Breast epithelium (tissue), 4 donors: ENCODE data around the gene NTRK2. TPM values are rescaled to one million over a fixed set of nuclear protein-coding genes. Genes with fewer than 3 reads are reported as not detected.

Source experiments
- DNase-seq, 2 donors: peaks; one replicate each; pipeline ENCODE4 v3.0.0-alpha.2; 2019; ENCODE audit warnings: low spot score in 2 of 2
- H3K27ac ChIP-seq, 2 donors: fragments of 200-600 bp; sonication (generic) in 1 of 2; one replicate each; pipeline ENCODE4 v1.5.1; 2016 to 2019; ENCODE audit warnings: mild to moderate bottlenecking in 1 of 2
- H3K27me3 ChIP-seq, 2 donors: fragments of 200-600 bp; sonication (generic) in 1 of 2; one replicate each; pipeline versions ENCODE4 v1.5.1 to v1.6.0; 2017 to 2019; ENCODE audit warnings: control low read depth in 1 of 2, mild to moderate bottlenecking in 1 of 2
- H3K36me3 ChIP-seq: fragments of 200-600 bp; one replicate; pipeline ENCODE4 v1.5.1; 2019
- H3K4me1 ChIP-seq, 2 donors: fragments of 200-600 bp; sonication (generic); one replicate each; pipeline ENCODE4 v1.5.1; 2016 to 2019; ENCODE audit warnings: control low read depth in 1 of 2
- H3K4me3 ChIP-seq, 3 donors: fragments of 200-600 bp; sonication (generic); 1 replicate in 2 of 3; 2 replicates in 1 of 3; pipeline ENCODE4 v1.5.1; 2016 to 2019; ENCODE audit warnings: mild to moderate bottlenecking in 3 of 3, moderate library complexity in 2 of 3
- H3K9me3 ChIP-seq, 2 donors: fragments of 200-600 bp; sonication (generic) in 1 of 2; one replicate each; pipeline ENCODE4 v1.5.1; 2016 to 2019; ENCODE audit warnings: control low read depth in 1 of 2
- POLR2A ChIP-seq: fragments of 450-650 bp; IDR thresholded peaks from one replicate; pipeline ENCODE4 v1.6.1; 2016; ENCODE audit warnings: antibody characterized with exemption, mild to moderate bottlenecking, moderate library complexity
- POLR2AphosphoS5 ChIP-seq, 3 donors: sonication (generic); formaldehyde crosslinking; IDR thresholded peaks; one replicate each; pipeline ENCODE4 v1.6.1; 2017; ENCODE audit warnings: antibody characterized with exemption in 3 of 3
- intact Hi-C: fragments of 100-400 bp; cut with DNase I; formaldehyde crosslinking; loops from one replicate; pipeline ENCODE4 v1.15.1; 2023; ENCODE audit warnings: low total_unique reads
- total RNA-seq, 3 donors: library from RNA; depleted of rRNA; stranded (reverse); fragments of >200 nt; gene quantifications; one replicate each; pipeline ENCODE4 v1.1.0, GENCODE V29; 2016
- TF ChIP-seq, protein P1 (sequence below), 3 donors: fragments of 450-650 bp; IDR thresholded peaks; one replicate each; pipeline ENCODE4 v1.5.1; 2016 to 2017; ENCODE audit warnings: antibody characterized with exemption in 3 of 3, mild to moderate bottlenecking in 3 of 3, moderate library complexity in 3 of 3

Gene NTRK2
- total RNA-seq, 3 donors from 2014 or later: 25.9 to 134 (median 112) TPM

DNA sequence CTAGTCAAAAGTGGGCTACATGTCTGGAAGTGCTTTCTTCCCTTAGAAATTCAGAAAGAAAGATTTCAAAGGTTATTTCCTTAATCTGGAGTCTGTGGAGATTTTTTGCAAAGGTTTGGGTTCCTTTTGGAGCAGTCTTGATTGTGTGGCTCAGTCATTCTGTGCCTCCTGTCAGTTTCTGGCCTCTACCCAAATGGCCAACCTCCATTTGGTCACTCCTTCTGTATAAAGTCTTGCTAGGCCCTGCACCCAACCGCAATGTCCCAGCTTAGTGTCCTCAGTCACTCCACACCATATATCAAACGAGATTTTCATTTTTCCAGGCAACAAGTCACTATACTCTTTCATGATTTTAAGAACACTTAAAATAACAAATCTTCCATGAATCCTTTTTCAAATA is 199.6 kb downstream of the NTRK2 start:
- TF ChIP-seq POLR2A (no peak), POLR2AphosphoS5 (IDR thresholded peaks at IDR 0.05) (no peak)
- TF ChIP-seq, protein P1, sequence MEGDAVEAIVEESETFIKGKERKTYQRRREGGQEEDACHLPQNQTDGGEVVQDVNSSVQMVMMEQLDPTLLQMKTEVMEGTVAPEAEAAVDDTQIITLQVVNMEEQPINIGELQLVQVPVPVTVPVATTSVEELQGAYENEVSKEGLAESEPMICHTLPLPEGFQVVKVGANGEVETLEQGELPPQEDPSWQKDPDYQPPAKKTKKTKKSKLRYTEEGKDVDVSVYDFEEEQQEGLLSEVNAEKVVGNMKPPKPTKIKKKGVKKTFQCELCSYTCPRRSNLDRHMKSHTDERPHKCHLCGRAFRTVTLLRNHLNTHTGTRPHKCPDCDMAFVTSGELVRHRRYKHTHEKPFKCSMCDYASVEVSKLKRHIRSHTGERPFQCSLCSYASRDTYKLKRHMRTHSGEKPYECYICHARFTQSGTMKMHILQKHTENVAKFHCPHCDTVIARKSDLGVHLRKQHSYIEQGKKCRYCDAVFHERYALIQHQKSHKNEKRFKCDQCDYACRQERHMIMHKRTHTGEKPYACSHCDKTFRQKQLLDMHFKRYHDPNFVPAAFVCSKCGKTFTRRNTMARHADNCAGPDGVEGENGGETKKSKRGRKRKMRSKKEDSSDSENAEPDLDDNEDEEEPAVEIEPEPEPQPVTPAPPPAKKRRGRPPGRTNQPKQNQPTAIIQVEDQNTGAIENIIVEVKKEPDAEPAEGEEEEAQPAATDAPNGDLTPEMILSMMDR (IDR thresholded peaks at IDR 0.05): no peak
- no peaks in the 10 kb centered on the region for H3K4me1 ChIP-seq
- no peak overlapping the region for H3K27ac ChIP-seq
- H3K4me3 ChIP-seq: no peak overlapping the region
- no peaks in the 10 kb centered on the region for H3K36me3 ChIP-seq
- H3K9me3 ChIP-seq: no peaks in the 10 kb centered on the region
- H3K27me3 ChIP-seq: no peaks in the 10 kb centered on the region
- DNase-seq: no peak
- intact Hi-C loops: no loop called here

DNA sequence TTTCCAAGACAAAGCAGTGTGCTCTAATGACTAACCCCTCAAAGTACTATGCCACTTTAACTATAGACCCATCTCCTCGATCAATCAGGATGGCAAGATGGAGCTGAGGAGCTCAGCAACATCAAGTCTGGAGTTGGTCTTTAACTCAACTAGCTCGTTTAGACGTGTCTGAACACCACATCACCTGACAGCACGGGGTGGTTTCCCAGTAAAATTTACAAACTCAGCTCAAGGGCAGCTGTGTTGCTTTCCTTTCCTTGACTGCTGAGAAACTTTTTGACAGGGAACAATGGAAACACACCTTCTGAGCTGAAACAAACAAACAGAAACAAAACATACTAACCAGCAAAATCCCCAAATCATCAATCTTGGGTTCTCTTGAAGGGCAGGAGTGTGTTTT is 202.5 kb downstream of the NTRK2 start:
- Histone ChIP-seq H3K36me3 (no peaks in the 10 kb centered on the region), H3K27ac (peak overlapping the region in 1 of 2 donors; percentile 25), H3K4me1 (no peaks in the 10 kb centered on the region), H3K9me3 (no peaks in the 10 kb centered on the region), H3K27me3 (no peaks in the 10 kb centered on the region), H3K4me3 (no peak overlapping the region)
- no peak for TF ChIP-seq POLR2A
- TF ChIP-seq, protein P1 (IDR thresholded peaks at IDR 0.05): no peak
- no peak for TF ChIP-seq POLR2AphosphoS5 (IDR thresholded peaks at IDR 0.05)
- intact Hi-C loops: no loop called here
- DNase-seq: no peak

DNA sequence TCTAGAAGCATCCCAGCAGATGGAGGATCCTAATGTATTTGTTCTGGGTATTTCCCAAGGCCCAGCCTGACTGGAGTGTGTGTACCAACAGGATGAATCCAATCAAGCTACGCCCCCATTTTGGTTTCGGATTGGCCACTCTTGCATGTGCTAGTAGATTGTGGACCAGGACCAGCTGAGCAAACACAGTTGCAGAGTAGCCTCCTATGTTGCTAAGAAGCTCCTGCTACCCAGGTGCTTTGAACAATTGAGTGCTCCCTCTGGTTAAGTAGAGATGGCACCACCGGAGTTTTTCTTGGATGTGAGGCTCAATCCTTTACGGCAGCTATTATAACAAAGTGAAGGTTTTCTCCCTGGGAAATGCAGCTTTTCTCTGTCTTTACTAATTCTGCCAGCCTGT is 204.5 kb downstream of the NTRK2 start:
- Histone ChIP-seq H3K9me3 (no peaks in the 10 kb centered on the region), H3K27ac (peak overlapping the region in 1 of 2 donors; percentile 46), H3K4me3 (no peak overlapping the region), H3K27me3 (no peaks in the 10 kb centered on the region), H3K4me1 (no peaks in the 10 kb centered on the region), H3K36me3 (no peaks in the 10 kb centered on the region)
- no peak for DNase-seq
- intact Hi-C loops: no loop called here
- no peak for TF ChIP-seq POLR2A
- TF ChIP-seq POLR2AphosphoS5 (IDR thresholded peaks at IDR 0.05): no peak
- TF ChIP-seq, protein P1 (IDR thresholded peaks at IDR 0.05): no peak

DNA sequence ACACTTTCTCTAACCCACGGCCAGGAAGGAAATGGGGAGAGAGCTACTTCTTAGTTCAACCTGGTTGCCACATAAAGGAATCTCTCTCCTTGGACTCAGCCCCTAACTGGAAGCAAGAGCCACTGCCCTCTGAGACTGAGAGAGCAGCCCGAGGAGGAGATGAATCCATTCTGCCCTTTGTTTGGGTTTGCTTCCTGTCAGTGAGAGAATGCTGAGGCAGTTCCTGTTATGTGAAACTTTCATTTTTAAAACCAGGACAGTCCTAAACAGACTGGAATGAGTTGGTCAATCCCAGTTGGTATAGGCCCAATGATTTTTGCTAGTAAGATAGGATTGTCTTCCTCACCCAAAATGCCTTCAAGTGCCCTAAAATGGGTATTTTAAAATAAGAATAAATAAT is 205.1 kb downstream of the NTRK2 start:
- no peaks in the 10 kb centered on the region for H3K36me3 ChIP-seq
- H3K4me1 ChIP-seq: no peaks in the 10 kb centered on the region
- H3K27me3 ChIP-seq: no peaks in the 10 kb centered on the region
- DNase-seq: no peak
- peak overlapping the region; percentile 46 to 59 for H3K27ac ChIP-seq
- H3K9me3 ChIP-seq: no peaks in the 10 kb centered on the region
- intact Hi-C loops: no loop called here
- H3K4me3 ChIP-seq: no peak overlapping the region
- TF ChIP-seq POLR2A (no peak), POLR2AphosphoS5 (IDR thresholded peaks at IDR 0.05) (no peak)
- TF ChIP-seq, protein P1 (IDR thresholded peaks at IDR 0.05): no peak

DNA sequence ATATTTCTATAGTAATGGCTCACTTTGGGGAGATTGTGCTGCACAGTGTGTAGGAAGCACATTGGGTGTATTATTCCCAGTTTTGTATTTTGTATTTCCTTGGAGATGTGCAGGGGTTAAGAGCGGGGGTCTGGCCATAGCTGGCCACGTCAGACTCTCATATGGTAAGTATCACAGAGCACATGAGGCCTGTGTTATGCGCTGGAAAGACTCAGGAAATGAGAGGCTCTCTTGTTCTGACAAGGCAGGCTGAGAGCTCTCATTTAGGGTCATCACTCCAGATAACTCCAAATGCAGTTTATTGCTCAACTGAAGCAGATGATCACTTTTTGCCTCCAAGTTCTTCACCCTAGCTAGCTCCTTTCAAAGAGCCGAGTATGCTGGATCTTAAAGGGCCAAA is 205.7 kb downstream of the NTRK2 start:
- no peaks in the 10 kb centered on the region for H3K9me3 ChIP-seq
- H3K27me3 ChIP-seq: no peaks in the 10 kb centered on the region
- DNase-seq: no peak
- TF ChIP-seq, protein P1 (IDR thresholded peaks at IDR 0.05): no peak
- TF ChIP-seq POLR2A (no peak), POLR2AphosphoS5 (IDR thresholded peaks at IDR 0.05) (no peak)
- H3K36me3 ChIP-seq: no peaks in the 10 kb centered on the region
- H3K4me3 ChIP-seq: no peak overlapping the region
- intact Hi-C loops: no loop called here
- no peaks in the 10 kb centered on the region for H3K4me1 ChIP-seq
- no peak overlapping the region for H3K27ac ChIP-seq
